ENCODE measurements around the gene OLFM1.

GRCh38 chr9:135073741-135074305 lies 13.6 kb upstream of the OLFM1 start:
- TF ChIP-seq, protein P1, sequence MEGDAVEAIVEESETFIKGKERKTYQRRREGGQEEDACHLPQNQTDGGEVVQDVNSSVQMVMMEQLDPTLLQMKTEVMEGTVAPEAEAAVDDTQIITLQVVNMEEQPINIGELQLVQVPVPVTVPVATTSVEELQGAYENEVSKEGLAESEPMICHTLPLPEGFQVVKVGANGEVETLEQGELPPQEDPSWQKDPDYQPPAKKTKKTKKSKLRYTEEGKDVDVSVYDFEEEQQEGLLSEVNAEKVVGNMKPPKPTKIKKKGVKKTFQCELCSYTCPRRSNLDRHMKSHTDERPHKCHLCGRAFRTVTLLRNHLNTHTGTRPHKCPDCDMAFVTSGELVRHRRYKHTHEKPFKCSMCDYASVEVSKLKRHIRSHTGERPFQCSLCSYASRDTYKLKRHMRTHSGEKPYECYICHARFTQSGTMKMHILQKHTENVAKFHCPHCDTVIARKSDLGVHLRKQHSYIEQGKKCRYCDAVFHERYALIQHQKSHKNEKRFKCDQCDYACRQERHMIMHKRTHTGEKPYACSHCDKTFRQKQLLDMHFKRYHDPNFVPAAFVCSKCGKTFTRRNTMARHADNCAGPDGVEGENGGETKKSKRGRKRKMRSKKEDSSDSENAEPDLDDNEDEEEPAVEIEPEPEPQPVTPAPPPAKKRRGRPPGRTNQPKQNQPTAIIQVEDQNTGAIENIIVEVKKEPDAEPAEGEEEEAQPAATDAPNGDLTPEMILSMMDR (IDR thresholded peaks at IDR 0.05) = no peak
- TF ChIP-seq POLR2A (IDR thresholded peaks at IDR 0.05) = no peak

Measured in body of pancreas (tissue), 4 donors.